ENCODE results near the gene TMEM186. TPM values are rescaled to one million over a fixed set of nuclear protein-coding genes. Genes with fewer than 3 reads are reported as not detected.
A peak's percentile ranks its signal among the peaks of the same experiment; 100 is the strongest.
"Not testable (repeated sequence)": the region's sequence is repeated elsewhere in the genome, so short reads cannot be mapped to it uniquely, and the experiment has no call there.

The TMEM186 gene
- total and polyA plus RNA-seq, 12 donors: 7.9 to 15.4 (median 11.9) TPM

DNA sequence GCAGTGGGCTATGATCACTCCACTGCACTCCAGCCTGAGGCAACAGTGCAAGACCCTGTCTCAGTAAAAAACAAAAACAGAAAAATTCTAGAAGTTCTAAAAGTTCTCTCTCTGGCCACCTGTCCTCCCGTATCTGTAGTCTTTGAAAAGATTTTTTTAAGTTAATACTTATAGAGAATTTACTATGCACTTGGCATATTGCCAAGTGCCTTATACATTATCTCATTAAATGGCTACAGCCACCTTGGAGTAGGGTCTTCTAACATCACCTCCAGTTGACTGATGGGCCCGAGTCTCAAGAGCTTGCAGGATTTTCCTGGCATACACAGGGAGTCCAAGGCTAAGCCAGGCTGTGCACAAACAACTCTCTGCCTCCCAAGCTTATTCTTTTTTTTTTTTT lies 44.7 kb downstream of the TMEM186 start:
- H3K4me1 ChIP-seq (replicated peaks in 1 of 2): no peaks in the 10 kb centered on the region
- WGBS, 4 donors: 32 to 46% (median 37%) methylated on average over 2 of the region's 2 CpGs
- no peak overlapping the region for H3K27ac ChIP-seq
- no peak overlapping the region for H3K4me3 ChIP-seq
- no peak for DNase-seq
- intact Hi-C loops (cut with DNase I): no loop called here
- no peaks in the 10 kb centered on the region for H3K27me3 ChIP-seq
- peaks cover 0 to 3% of the 10 kb centered on the region in 2 donors for H3K36me3 ChIP-seq (replicated peaks in 1 of 2)
- H3K9me3 ChIP-seq (replicated peaks in 1 of 3): no peaks in the 10 kb centered on the region
- TF ChIP-seq, protein P1, sequence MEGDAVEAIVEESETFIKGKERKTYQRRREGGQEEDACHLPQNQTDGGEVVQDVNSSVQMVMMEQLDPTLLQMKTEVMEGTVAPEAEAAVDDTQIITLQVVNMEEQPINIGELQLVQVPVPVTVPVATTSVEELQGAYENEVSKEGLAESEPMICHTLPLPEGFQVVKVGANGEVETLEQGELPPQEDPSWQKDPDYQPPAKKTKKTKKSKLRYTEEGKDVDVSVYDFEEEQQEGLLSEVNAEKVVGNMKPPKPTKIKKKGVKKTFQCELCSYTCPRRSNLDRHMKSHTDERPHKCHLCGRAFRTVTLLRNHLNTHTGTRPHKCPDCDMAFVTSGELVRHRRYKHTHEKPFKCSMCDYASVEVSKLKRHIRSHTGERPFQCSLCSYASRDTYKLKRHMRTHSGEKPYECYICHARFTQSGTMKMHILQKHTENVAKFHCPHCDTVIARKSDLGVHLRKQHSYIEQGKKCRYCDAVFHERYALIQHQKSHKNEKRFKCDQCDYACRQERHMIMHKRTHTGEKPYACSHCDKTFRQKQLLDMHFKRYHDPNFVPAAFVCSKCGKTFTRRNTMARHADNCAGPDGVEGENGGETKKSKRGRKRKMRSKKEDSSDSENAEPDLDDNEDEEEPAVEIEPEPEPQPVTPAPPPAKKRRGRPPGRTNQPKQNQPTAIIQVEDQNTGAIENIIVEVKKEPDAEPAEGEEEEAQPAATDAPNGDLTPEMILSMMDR (IDR thresholded peaks at IDR 0.05): no peak
- no peak for TF ChIP-seq POLR2A (IDR thresholded peaks at IDR 0.05)

DNA sequence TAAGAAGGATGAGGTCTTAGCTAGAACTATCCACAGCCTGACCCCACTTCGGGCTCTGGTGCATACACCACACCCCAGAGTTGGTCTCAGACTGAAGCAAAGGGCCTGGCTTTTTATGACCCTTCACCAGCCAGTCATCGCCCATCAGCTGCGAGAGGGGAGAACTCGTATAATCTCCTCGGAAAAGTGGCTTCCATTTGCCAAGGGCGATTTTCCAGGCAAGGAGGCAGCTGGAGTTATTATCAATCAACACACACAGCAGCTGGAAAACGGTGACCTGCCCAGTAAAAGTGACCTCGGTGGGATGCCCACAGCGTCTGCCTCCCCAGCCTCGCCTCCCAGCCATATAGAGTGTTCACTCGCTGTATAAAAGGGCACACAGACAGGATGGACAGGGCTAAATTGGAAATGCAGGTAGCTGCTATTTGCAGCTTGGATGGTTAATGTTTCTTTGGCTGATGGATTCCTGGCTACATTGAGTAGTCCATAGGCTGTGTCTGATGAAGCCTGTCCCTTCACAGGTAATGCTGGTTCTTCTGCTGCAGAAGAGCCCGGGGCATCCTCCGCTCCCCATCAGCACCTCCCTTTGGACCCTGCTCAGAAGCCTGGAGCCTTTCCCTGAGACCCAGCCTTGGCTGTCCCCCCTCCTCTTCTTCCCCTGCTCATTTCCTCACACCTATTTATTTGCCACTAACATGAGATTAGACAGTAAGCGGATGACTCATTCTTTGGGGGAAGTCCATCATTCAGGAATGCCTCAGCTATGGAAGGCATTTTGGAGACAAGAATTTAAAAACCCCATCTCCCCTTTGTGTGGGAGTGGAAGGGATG lies 45.7 kb downstream of the TMEM186 start:
- Histone ChIP-seq H3K9me3 (replicated peaks in 1 of 3) (no peaks in the 10 kb centered on the region), H3K27me3 (no peaks in the 10 kb centered on the region), H3K36me3 (replicated peaks in 1 of 2) (peaks cover 0 to 3% of the 10 kb centered on the region in 2 donors), H3K27ac (no peak overlapping the region), H3K4me3 (no peak overlapping the region), H3K4me1 (replicated peaks in 1 of 2) (no peaks in the 10 kb centered on the region)
- WGBS, 4 donors: 73 to 90% (median 83%) methylated on average over 6 to 14 of the region's 14 CpGs
- peak in 3 of 7 donors; percentile 18 to 29 (median 23) for DNase-seq
- intact Hi-C loops (cut with DNase I): no loop called here
- TF ChIP-seq, protein P1 (IDR thresholded peaks at IDR 0.05): no peak
- TF ChIP-seq POLR2A (IDR thresholded peaks at IDR 0.05): no peak

DNA sequence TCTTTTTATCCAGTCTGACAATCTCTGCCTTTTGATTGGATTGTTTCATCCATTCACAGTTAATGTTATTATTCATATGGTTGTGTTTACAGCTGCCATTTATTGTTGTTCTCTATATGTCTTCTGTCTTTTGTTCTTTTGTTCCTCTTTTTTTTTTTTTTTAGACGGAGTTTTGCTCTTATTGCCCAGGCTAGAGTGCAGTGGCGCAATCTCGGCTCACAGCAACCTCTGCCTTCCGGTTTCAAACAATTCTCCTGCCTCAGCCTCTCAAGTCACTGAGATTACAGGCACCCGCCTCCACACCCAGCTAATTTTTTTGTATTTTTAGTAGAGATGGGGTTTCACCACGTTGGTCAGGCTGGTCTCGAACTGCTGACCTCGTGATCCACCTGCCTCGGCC lies 48.5 kb downstream of the TMEM186 start:
- DNase-seq; H3K36me3 ChIP-seq (replicated peaks in 1 of 2); H3K4me1 ChIP-seq (replicated peaks in 1 of 2); H3K9me3 ChIP-seq (replicated peaks in 1 of 3); H3K4me3 ChIP-seq; H3K27me3 ChIP-seq; intact Hi-C loops (cut with DNase I); H3K27ac ChIP-seq: not testable (repeated sequence)
- WGBS, 4 donors: 83 to 90% (median 86%) methylated on average over 9 of the region's 9 CpGs

Other genes starting within 250 kb of the TMEM186 start
- not detected for gene TMEM114, start 207.1 kb downstream of the TMEM186 start, total RNA-seq
- 1 to 10 TPM in 1 of 3 donors, under 1 TPM in 1, not detected in 1; 0.24 to 1.1 TPM for gene TMEM114, start 207.1 kb downstream of the TMEM186 start, polyA plus RNA-seq
- gene METTL22, start 175.9 kb downstream of the TMEM186 start, total RNA-seq: 10 to 100 TPM in 8 of 9 donors, 1 to 10 TPM in 1; 8.4 to 38.9 (median 23.6) TPM
- gene METTL22, start 175.9 kb downstream of the TMEM186 start, polyA plus RNA-seq: 10 to 100 TPM; 19.7 to 67.1 (median 41.6) TPM
- gene ABAT, start 123.0 kb downstream of the TMEM186 start, total RNA-seq: 10 to 100 TPM; 22.5 to 89.2 (median 29.7) TPM
- 10 to 100 TPM; 12.1 to 37.4 (median 26.1) TPM for gene ABAT, start 123.0 kb downstream of the TMEM186 start, polyA plus RNA-seq
- 10 to 100 TPM in 8 of 9 donors, 1 to 10 TPM in 1; 7.4 to 69.9 (median 23.1) TPM for gene PMM2, start 200 bp upstream of the TMEM186 start, total RNA-seq
- gene PMM2, start 200 bp upstream of the TMEM186 start, polyA plus RNA-seq: 10 to 100 TPM; 12.3 to 81.1 (median 29.6) TPM
- gene CARHSP1, start 71.4 kb upstream of the TMEM186 start, total RNA-seq: 100 to 1,000 TPM; 124 to 314 (median 197) TPM
- gene CARHSP1, start 71.4 kb upstream of the TMEM186 start, polyA plus RNA-seq: 100 to 1,000 TPM in 2 of 3 donors, 10 to 100 TPM in 1; 87.6 to 194 (median 171) TPM
- gene LITAFD, start 84.7 kb upstream of the TMEM186 start, total RNA-seq: not detected
- gene LITAFD, start 84.7 kb upstream of the TMEM186 start, polyA plus RNA-seq: not detected
- gene USP7, start 166.3 kb upstream of the TMEM186 start, total RNA-seq: 10 to 100 TPM; 34.1 to 95.0 (median 72.8) TPM
- gene USP7, start 166.3 kb upstream of the TMEM186 start, polyA plus RNA-seq: 100 to 1,000 TPM in 1 of 3 donors, 10 to 100 TPM in 2; 23.7 to 121 (median 28.5) TPM

All from adrenal gland (tissue), 12 donors.